Gastrocnemius medialis (tissue), 4 donors: ENCODE results near the gene MAPK8IP3. TPM values are rescaled to one million over a fixed set of nuclear protein-coding genes. Genes with fewer than 3 reads are reported as not detected.

Experiments used
- ATAC-seq, 2 donors: fragments of 150-250 bp; one replicate each; pipeline ENCODE4 v1.9.1; 2016
- DNase-seq, 2 donors: peaks; one replicate each; pipeline ENCODE4 v3.0.0-alpha.2; 2019
- H3K27ac ChIP-seq, 4 donors: fragments of 200-600 bp; sonication (generic); 1 replicate in 1 of 4; 2 replicates in 3 of 4; pipeline ENCODE4 v1.5.1; 2016 to 2018; ENCODE audit warnings: mild to moderate bottlenecking in 2 of 4, moderate library complexity in 1 of 4
- H3K27me3 ChIP-seq, 3 donors: fragments of 200-600 bp; sonication (generic) in 2 of 3; 1 replicate in 1 of 3; 2 replicates in 2 of 3; pipeline versions ENCODE4 v1.5.1 to v1.6.0; 2016 to 2019; ENCODE audit warnings: mild to moderate bottlenecking in 1 of 3, moderate library complexity in 1 of 3
- H3K36me3 ChIP-seq, 2 donors: fragments of 200-600 bp; sonication (generic) in 1 of 2; one replicate each; pipeline ENCODE4 v1.5.1; 2017 to 2018
- H3K4me1 ChIP-seq, 2 donors: fragments of 200-600 bp; sonication (generic) in 1 of 2; one replicate each; pipeline ENCODE4 v1.5.1; 2016 to 2017; ENCODE audit warnings: mild to moderate bottlenecking in 2 of 2
- H3K4me3 ChIP-seq, 4 donors: fragments of 200-600 bp; sonication (generic) in 3 of 4; 1 replicate in 1 of 4; 2 replicates in 3 of 4; pipeline ENCODE4 v1.5.1; 2016 to 2019; ENCODE audit warnings: mild to moderate bottlenecking in 2 of 4
- H3K9me3 ChIP-seq, 3 donors: fragments of 200-600 bp; sonication (generic) in 2 of 3; 1 replicate in 1 of 3; 2 replicates in 2 of 3; pipeline ENCODE4 v1.5.1; 2016 to 2019
- CTCF ChIP-seq, 5 experiments: fragments of 450-650 bp in 3 of 5; fragments of 200-600 bp in 2 of 5; sonication (generic) in 2 of 5; IDR thresholded peaks in 4 of 5; conservative IDR thresholded peaks in 1 of 5; 1 replicate in 4 of 5; 2 replicates in 1 of 5; pipeline ENCODE4 v1.5.1; 2016 to 2019; ENCODE audit warnings: antibody characterized with exemption in 5 of 5, mild to moderate bottlenecking in 3 of 5, moderate library complexity in 3 of 5
- POLR2A ChIP-seq, 2 donors: fragments of 450-650 bp; IDR thresholded peaks; one replicate each; pipeline ENCODE4 v1.6.1; 2017; ENCODE audit warnings: antibody characterized with exemption in 2 of 2, mild to moderate bottlenecking in 2 of 2, moderate library complexity in 2 of 2
- in situ Hi-C, 4 donors: fragments of 200-750 bp; cut with MboI; loops; one replicate each; pipeline versions ENCODE4 v1.15.0 to v1.8.0; 2017; ENCODE audit warnings: low sequenced_read_pairs in 4 of 4
- intact Hi-C: fragments of 100-400 bp; cut with DNase I; formaldehyde crosslinking; loops from one replicate; pipeline ENCODE4 v1.15.1; 2023; ENCODE audit warnings: low total_unique reads
- total RNA-seq, 4 donors: library from RNA; depleted of rRNA; stranded (reverse); fragments of >200 nt; gene quantifications; one replicate each; pipeline versions ENCODE4 v1.1.0 to v1.2.3, GENCODE V29; 2016

MAPK8IP3 gene
- total RNA-seq, 4 donors from 2014 or later = 6.5 to 22.6 (median 13.9) TPM

GRCh38 chr16:1788095-1788707 lies 82.2 kb downstream of the MAPK8IP3 start:
- ATAC-seq (no peak), DNase-seq (peak in 1 of 2 donors; percentile 11)
- H3K27me3 ChIP-seq = no peaks in the 10 kb centered on the region
- intact Hi-C loops = no loop called here
- peaks cover 10 to 14% of the 10 kb centered on the region in 2 donors for H3K4me1 ChIP-seq
- TF ChIP-seq CTCF (IDR thresholded peaks at IDR 0.05 in 4 of 5, conservative IDR thresholded peaks at IDR 0.05 in 1 of 5) = no peak
- TF ChIP-seq POLR2A (IDR thresholded peaks at IDR 0.05) = no peak
- peaks cover 0 to 41% of the 10 kb centered on the region in 2 donors for H3K36me3 ChIP-seq
- in situ Hi-C loops = no loop called here
- H3K4me3 ChIP-seq = no peak overlapping the region
- H3K9me3 ChIP-seq = no peaks in the 10 kb centered on the region
- no peak overlapping the region for H3K27ac ChIP-seq

- Histone ChIP-seq H3K9me3 (no peaks in the 10 kb centered on the region), H3K27ac (no peak overlapping the region), H3K4me3 (no peak overlapping the region), H3K27me3 (no peaks in the 10 kb centered on the region), H3K36me3 (peaks cover 0 to 41% of the 10 kb centered on the region in 2 donors), H3K4me1 (peaks cover 6 to 12% of the 10 kb centered on the region in 2 donors)
- no peak for TF ChIP-seq CTCF (IDR thresholded peaks at IDR 0.05 in 4 of 5, conservative IDR thresholded peaks at IDR 0.05 in 1 of 5)
- no peak for TF ChIP-seq POLR2A (IDR thresholded peaks at IDR 0.05)
- in situ Hi-C loops = no loop called here
- intact Hi-C loops = no loop called here
- no peak for ATAC-seq
- peak in 1 of 2 donors; percentile 8 for DNase-seq
Measured at GRCh38 chr16:1788708-1789100, 82.7 kb downstream of the MAPK8IP3 start.

DNA sequence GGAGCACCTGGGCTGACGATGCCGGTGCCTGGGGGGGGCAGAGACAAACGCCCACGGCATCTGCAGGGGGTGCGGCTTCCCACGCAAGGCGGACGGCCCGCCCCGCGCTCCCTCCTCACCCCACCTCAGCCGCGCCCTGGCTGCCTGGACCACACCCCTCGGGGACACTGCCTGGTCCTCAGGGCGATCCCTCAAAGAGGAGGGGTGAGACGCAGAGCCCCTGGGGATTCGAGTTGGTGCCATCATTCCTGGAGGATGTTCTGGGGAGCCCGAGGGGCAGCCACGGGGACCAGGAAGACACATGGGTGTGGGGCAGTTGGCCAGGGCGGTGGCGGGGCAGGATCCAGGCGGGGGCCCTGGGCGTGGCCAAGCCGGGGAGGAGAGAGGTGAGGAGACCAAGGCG lies 83.6 kb downstream of the MAPK8IP3 start:
- no peak for TF ChIP-seq CTCF (IDR thresholded peaks at IDR 0.05 in 4 of 5, conservative IDR thresholded peaks at IDR 0.05 in 1 of 5)
- TF ChIP-seq POLR2A (IDR thresholded peaks at IDR 0.05) = no peak
- DNase-seq = peak in 1 of 2 donors; percentile 10
- no peak overlapping the region for H3K4me3 ChIP-seq
- in situ Hi-C loops = no loop called here
- H3K9me3 ChIP-seq = no peaks in the 10 kb centered on the region
- H3K4me1 ChIP-seq = peaks cover 0 to 6% of the 10 kb centered on the region in 2 donors
- intact Hi-C loops = no loop called here
- H3K27me3 ChIP-seq = no peaks in the 10 kb centered on the region
- no peak overlapping the region for H3K27ac ChIP-seq
- ATAC-seq = no peak
- peaks cover 0 to 41% of the 10 kb centered on the region in 2 donors for H3K36me3 ChIP-seq

GRCh38 chr16:1790261-1790610 lies 84.2 kb downstream of the MAPK8IP3 start:
- ATAC-seq (no peak), DNase-seq (no peak)
- Histone ChIP-seq H3K4me1 (peaks cover 0 to 3% of the 10 kb centered on the region in 2 donors), H3K36me3 (peaks cover 0 to 41% of the 10 kb centered on the region in 2 donors), H3K4me3 (no peak overlapping the region), H3K9me3 (no peaks in the 10 kb centered on the region), H3K27ac (no peak overlapping the region), H3K27me3 (no peaks in the 10 kb centered on the region)
- TF ChIP-seq POLR2A (IDR thresholded peaks at IDR 0.05) (no peak), CTCF (IDR thresholded peaks at IDR 0.05 in 4 of 5, conservative IDR thresholded peaks at IDR 0.05 in 1 of 5) (no peak)
- in situ Hi-C loops (no loop called here), intact Hi-C loops (no loop called here)
